Osteoblast (primary cell): ENCODE results near the gene PTPRN2. TPM values are rescaled to one million over a fixed set of nuclear protein-coding genes. Genes with fewer than 3 reads are reported as not detected.
A peak's percentile ranks its signal among the peaks of the same experiment; 100 is the strongest.

Experiments used
- DNase-seq: peaks from one replicate; pipeline ENCODE4 v3.0.0; 2011; ENCODE audit warnings: low spot score, mixed read lengths; ENCODE audit not compliant: insufficient read length; ENCODE audit errors: missing footprints
- H2AFZ ChIP-seq: 2 replicates; pipeline ENCODE4 v1.6.0; 2011; ENCODE audit warnings: mild to moderate bottlenecking, low read length
- H3K27ac ChIP-seq: 2 replicates; pipeline ENCODE4 v1.5.1; 2011; ENCODE audit warnings: mild to moderate bottlenecking, low read depth, low read length, moderate library complexity
- H3K27me3 ChIP-seq: 2 replicates; pipeline ENCODE4 v1.6.0; 2012; ENCODE audit warnings: mild to moderate bottlenecking, control low read depth, inconsistent platforms, low read length, moderate library complexity; ENCODE audit not compliant: insufficient read depth
- H3K36me3 ChIP-seq: 2 replicates; pipeline ENCODE4 v1.5.1; 2011; ENCODE audit warnings: mild to moderate bottlenecking, low read length, control low read depth, moderate library complexity; ENCODE audit not compliant: insufficient read depth
- H3K4me1 ChIP-seq: 2 replicates; pipeline ENCODE4 v1.5.1; 2011; ENCODE audit warnings: mild to moderate bottlenecking, low read length, control low read depth, moderate library complexity; ENCODE audit not compliant: insufficient read depth
- H3K4me2 ChIP-seq: 2 replicates; pipeline ENCODE4 v1.6.0; 2011; ENCODE audit warnings: mild to moderate bottlenecking, low read length; ENCODE audit not compliant: insufficient read depth
- H3K4me3 ChIP-seq: fragments of 200-600 bp; sonication (generic); 3 replicates; pipeline ENCODE4 v1.5.1; 2012; ENCODE audit warnings: mild to moderate bottlenecking, low read length, inconsistent platforms; ENCODE audit not compliant: insufficient read depth
- H3K79me2 ChIP-seq: 2 replicates; pipeline ENCODE4 v1.6.0; 2012; ENCODE audit warnings: mild to moderate bottlenecking, low read length, control low read depth, inconsistent platforms; ENCODE audit not compliant: insufficient read depth
- H3K9me3 ChIP-seq: 2 replicates; pipeline ENCODE4 v1.5.1; 2011; ENCODE audit warnings: low read depth, low read length, control low read depth
- H4K20me1 ChIP-seq: 2 replicates; pipeline ENCODE4 v1.6.0; 2012; ENCODE audit warnings: mild to moderate bottlenecking, low read length, control low read depth; ENCODE audit not compliant: insufficient read depth
- total RNA-seq: library from RNA; depleted of rRNA; stranded (reverse); fragments of >200 nt; gene quantifications from 2 replicates; pipeline ENCODE4 v1.2.3, GENCODE V29; 2012
- TF ChIP-seq, protein P1 (sequence below): IDR thresholded peaks from 2 replicates; pipeline ENCODE4 v1.5.1; 2011; ENCODE audit warnings: mild to moderate bottlenecking, low read depth, low read length, moderate library complexity; ENCODE audit errors: extremely low read depth

PTPRN2 gene
- total RNA-seq, 1 donor, result 0.36 TPM

DNA sequence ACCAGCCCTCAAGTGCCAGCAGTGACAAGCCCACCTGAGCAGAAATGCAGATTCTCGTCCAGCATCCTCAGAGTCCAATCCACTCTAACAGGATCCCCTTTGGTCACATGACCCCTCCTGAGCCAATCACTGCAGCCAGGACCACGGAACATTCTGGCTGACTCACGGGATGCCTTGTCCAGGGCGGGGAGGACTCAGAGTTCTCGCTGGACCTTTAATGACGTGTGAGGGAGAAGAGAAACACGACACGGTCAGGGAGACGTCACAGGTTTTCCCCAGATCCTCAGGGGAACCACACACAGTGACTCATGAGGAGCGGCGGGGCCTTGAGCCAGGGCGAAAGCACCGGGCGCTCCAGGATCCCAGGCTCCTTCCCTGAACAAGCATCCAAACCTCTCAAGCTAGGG is 155.7 kb downstream of the PTPRN2 start:
- H3K27ac ChIP-seq, result no peak overlapping the region
- DNase-seq, result peak; percentile 90
- no peak overlapping the region for H2AFZ ChIP-seq
- H3K9me3 ChIP-seq, result peaks cover 2% of the 10 kb centered on the region
- H3K4me1 ChIP-seq, result no peaks in the 10 kb centered on the region
- TF ChIP-seq, protein P1, sequence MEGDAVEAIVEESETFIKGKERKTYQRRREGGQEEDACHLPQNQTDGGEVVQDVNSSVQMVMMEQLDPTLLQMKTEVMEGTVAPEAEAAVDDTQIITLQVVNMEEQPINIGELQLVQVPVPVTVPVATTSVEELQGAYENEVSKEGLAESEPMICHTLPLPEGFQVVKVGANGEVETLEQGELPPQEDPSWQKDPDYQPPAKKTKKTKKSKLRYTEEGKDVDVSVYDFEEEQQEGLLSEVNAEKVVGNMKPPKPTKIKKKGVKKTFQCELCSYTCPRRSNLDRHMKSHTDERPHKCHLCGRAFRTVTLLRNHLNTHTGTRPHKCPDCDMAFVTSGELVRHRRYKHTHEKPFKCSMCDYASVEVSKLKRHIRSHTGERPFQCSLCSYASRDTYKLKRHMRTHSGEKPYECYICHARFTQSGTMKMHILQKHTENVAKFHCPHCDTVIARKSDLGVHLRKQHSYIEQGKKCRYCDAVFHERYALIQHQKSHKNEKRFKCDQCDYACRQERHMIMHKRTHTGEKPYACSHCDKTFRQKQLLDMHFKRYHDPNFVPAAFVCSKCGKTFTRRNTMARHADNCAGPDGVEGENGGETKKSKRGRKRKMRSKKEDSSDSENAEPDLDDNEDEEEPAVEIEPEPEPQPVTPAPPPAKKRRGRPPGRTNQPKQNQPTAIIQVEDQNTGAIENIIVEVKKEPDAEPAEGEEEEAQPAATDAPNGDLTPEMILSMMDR, result no peak
- no peak overlapping the region for H3K4me2 ChIP-seq
- H3K4me3 ChIP-seq, result no peak overlapping the region
- H3K79me2 ChIP-seq, result no peaks in the 10 kb centered on the region
- H3K36me3 ChIP-seq, result no peaks in the 10 kb centered on the region
- H4K20me1 ChIP-seq, result no peaks in the 10 kb centered on the region
- no peaks in the 10 kb centered on the region for H3K27me3 ChIP-seq

DNA sequence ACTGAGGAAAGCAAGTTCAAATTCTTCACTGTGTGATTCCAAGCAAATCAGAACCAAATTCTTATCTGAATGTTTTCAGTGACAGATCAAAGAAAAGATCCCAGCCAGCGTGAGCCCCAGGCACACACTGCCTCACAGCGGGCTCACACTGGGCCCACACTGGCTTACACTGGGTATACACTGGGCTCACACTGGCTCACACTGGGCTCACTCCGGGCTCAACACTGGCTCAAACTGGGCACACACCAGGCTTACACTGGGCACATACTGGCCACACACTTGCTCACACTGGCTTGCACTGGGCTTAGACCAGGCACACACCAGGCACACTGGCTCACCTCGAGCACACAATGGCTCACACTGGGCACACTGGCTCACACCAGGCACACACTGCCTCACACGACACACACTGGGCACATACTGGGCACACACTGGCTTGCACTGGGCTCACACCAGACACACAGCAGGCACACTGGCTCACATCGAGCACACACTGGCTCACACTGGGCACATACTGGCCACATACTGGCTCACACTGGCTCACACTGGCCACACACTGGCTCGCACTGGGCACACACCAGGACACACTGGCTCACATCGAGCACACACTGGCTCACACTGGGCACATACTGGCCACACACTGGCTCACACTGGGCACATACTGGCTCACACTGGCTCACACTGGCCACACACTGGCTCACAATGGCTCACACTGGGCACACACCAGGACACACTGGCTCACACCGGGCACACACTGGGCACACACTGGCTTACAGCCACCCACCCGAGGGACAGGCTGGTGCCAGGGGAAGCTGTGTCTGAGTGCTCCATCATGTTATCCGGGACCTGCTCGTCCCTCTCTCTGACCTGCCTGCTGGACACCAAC is 156.3 kb downstream of the PTPRN2 start:
- H3K27me3 ChIP-seq, result no peaks in the 10 kb centered on the region
- H3K27ac ChIP-seq, result no peak overlapping the region

DNA sequence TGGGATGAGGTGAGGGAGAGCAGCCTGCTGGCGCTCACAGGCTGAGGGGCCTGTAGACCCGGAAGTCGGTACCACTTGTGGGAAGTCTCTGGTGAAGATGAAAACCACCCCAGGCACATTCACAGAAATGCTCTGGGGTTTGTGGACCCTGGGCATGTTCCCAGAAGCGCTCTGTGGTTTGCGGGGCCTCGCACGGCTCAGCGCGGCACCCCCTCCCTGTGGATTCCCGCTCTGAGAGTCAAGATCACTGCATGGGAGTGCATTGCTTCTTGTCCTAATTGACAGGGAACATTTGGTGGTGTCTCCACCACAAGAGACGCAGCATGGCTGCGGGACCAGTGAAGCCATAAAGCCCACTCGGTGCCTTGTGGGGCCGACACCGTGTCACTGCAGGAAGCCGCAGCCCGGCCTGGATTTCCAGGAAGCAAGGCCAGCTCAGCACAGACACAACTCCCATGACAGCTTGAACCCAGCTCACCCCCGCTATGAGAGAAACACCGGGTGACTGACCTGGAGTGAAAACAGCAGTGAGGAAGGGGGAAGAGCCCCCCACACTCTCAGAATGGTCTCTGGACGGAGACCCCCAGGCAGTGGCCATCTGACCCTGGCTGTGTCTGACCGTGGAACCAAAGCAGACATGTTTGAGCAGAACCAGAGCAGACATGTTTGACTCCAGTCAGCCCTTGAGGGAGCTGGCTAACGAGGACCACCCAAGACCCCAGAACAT is 157.2 kb downstream of the PTPRN2 start:
- Histone ChIP-seq H3K9me3 (no peaks in the 10 kb centered on the region), H3K36me3 (no peaks in the 10 kb centered on the region), H2AFZ (no peak overlapping the region), H4K20me1 (no peaks in the 10 kb centered on the region), H3K27me3 (no peaks in the 10 kb centered on the region), H3K4me2 (no peak overlapping the region), H3K4me1 (no peaks in the 10 kb centered on the region), H3K4me3 (no peak overlapping the region), H3K27ac (no peak overlapping the region), H3K79me2 (no peaks in the 10 kb centered on the region)
- TF ChIP-seq, protein P1, result no peak
- DNase-seq, result peak; percentile 48

More for the DNA sequence above, 156.3 kb downstream of the PTPRN2 start:
- Histone ChIP-seq H3K36me3 (no peaks in the 10 kb centered on the region), H3K79me2 (no peaks in the 10 kb centered on the region), H3K4me2 (no peak overlapping the region), H4K20me1 (no peaks in the 10 kb centered on the region), H2AFZ (no peak overlapping the region), H3K9me3 (peaks cover 2% of the 10 kb centered on the region), H3K4me3 (no peak overlapping the region), H3K4me1 (no peaks in the 10 kb centered on the region)
- DNase-seq, result peak; percentile 31
- TF ChIP-seq, protein P1, result no peak
